Measurements from ENCODE around the gene FOXE3.

Gene FOXE3

GRCh38 chr1:47403321-47403910 lies 12.7 kb upstream of the FOXE3 start:
- TF ChIP-seq FOXA1 (IDR thresholded peaks at IDR 0.05) (no peak), BHLHE40 (IDR thresholded peaks at IDR 0.05; ENCODE audit: borderline replicate concordance) (no peak), SUZ12 (IDR thresholded peaks at IDR 0.05) (no peak), HDGF (IDR thresholded peaks at IDR 0.05; ENCODE audit: borderline replicate concordance) (no peak), ZNF384 (IDR thresholded peaks at IDR 0.05) (no peak), FOXM1 (IDR thresholded peaks at IDR 0.05; ENCODE audit: borderline replicate concordance) (no peak), SP1 (IDR thresholded peaks at IDR 0.05) (no peak), ARNT (IDR thresholded peaks at IDR 0.05) (no peak), NFRKB (IDR thresholded peaks at IDR 0.05) (no peak), FOXK2 (IDR thresholded peaks at IDR 0.05) (no peak), LEF1 (IDR thresholded peaks at IDR 0.05; ENCODE audit: borderline replicate concordance) (no peak), ELF4 (IDR thresholded peaks at IDR 0.05) (no peak), CTBP1 (IDR thresholded peaks at IDR 0.05; ENCODE audit: borderline replicate concordance) (no peak), TARDBP (IDR thresholded peaks at IDR 0.05) (no peak), L3MBTL2 (conservative IDR thresholded peaks at IDR 0.05) (no peak)
- TF ChIP-seq, protein P1, sequence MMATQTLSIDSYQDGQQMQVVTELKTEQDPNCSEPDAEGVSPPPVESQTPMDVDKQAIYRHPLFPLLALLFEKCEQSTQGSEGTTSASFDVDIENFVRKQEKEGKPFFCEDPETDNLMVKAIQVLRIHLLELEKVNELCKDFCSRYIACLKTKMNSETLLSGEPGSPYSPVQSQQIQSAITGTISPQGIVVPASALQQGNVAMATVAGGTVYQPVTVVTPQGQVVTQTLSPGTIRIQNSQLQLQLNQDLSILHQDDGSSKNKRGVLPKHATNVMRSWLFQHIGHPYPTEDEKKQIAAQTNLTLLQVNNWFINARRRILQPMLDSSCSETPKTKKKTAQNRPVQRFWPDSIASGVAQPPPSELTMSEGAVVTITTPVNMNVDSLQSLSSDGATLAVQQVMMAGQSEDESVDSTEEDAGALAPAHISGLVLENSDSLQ (IDR thresholded peaks at IDR 0.05) = no peak
- CTCF ChIA-PET = interaction anchor here (0.6 to 2.0 kb wide), 2 partner anchors 14 to 15 kb away, joined by 3 to 7 read pairs; no protein-coding TSS in a partner anchor
- POLR2A ChIA-PET = no interaction called here
- DNase-seq (ENCODE audit: extremely low spot score) = no peak

- TF ChIP-seq FOXM1 (IDR thresholded peaks at IDR 0.05; ENCODE audit: borderline replicate concordance) = no peak
- TF ChIP-seq, protein P1 (IDR thresholded peaks at IDR 0.05) = no peak
- no peak for TF ChIP-seq ELF4 (IDR thresholded peaks at IDR 0.05)
- no peak for TF ChIP-seq HDGF (IDR thresholded peaks at IDR 0.05; ENCODE audit: borderline replicate concordance)
- no peak for TF ChIP-seq L3MBTL2 (conservative IDR thresholded peaks at IDR 0.05)
- TF ChIP-seq ARNT (IDR thresholded peaks at IDR 0.05) = no peak
- TF ChIP-seq FOXK2 (IDR thresholded peaks at IDR 0.05) = no peak
- no peak for TF ChIP-seq LEF1 (IDR thresholded peaks at IDR 0.05; ENCODE audit: borderline replicate concordance)
- no peak for TF ChIP-seq SP1 (IDR thresholded peaks at IDR 0.05)
- TF ChIP-seq NFRKB (IDR thresholded peaks at IDR 0.05) = no peak
- no peak for TF ChIP-seq SUZ12 (IDR thresholded peaks at IDR 0.05)
- no peak for TF ChIP-seq FOXA1 (IDR thresholded peaks at IDR 0.05)
- TF ChIP-seq ZNF384 (IDR thresholded peaks at IDR 0.05) = no peak
- POLR2A ChIA-PET = no interaction called here
- DNase-seq (ENCODE audit: extremely low spot score) = no peak
- CTCF ChIA-PET = no interaction called here
Measured at GRCh38 chr1:47405697-47406096, 10.4 kb upstream of the FOXE3 start.

DNA sequence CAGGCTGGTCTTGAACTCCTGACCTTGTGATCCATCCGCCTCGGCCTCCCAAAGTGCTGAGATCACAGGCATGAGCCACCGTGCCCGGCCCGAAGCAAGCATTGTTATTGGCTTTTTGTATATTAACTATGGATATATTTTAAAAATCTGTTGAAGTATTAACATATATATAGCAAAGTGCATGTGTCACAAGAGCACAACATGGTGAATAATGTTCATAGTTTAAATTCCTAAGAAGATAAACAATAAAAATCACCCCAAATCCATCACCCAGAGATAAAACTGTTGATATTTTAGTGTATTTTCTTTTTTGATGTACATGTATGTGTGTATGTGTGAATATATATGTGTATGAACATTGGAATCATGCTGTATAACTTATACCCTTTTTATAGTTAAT lies 9.1 kb upstream of the FOXE3 start:
- DNase-seq (ENCODE audit: extremely low spot score) = no peak
- ChIA-PET POLR2A (interaction anchor here (0.6 kb wide), 1 partner anchor 346 kb away, joined by 3 read pairs; no protein-coding TSS in a partner anchor), CTCF (no interaction called here)
- TF ChIP-seq ELF4 (IDR thresholded peaks at IDR 0.05) (no peak), ZNF384 (IDR thresholded peaks at IDR 0.05) (no peak), LEF1 (IDR thresholded peaks at IDR 0.05; ENCODE audit: borderline replicate concordance) (no peak), NFRKB (IDR thresholded peaks at IDR 0.05) (no peak), TARDBP (IDR thresholded peaks at IDR 0.05) (no peak), FOXK2 (IDR thresholded peaks at IDR 0.05) (no peak), L3MBTL2 (conservative IDR thresholded peaks at IDR 0.05) (no peak)
- TF ChIP-seq, protein P1 (IDR thresholded peaks at IDR 0.05) = no peak

GRCh38 chr1:47407481-47407880 lies 8.6 kb upstream of the FOXE3 start:
- ChIA-PET POLR2A (interaction anchor here (0.6 kb wide), 1 partner anchor 345 kb away, joined by 3 read pairs; no protein-coding TSS in a partner anchor), CTCF (interaction anchor here (1.2 kb wide), 1 partner anchor 10 kb away, joined by 3 read pairs; no protein-coding TSS in a partner anchor)
- no peak for DNase-seq (ENCODE audit: extremely low spot score)
- no peak for TF ChIP-seq CTBP1 (IDR thresholded peaks at IDR 0.05; ENCODE audit: borderline replicate concordance)
- TF ChIP-seq SUZ12 (IDR thresholded peaks at IDR 0.05) = no peak
- TF ChIP-seq ELF4 (IDR thresholded peaks at IDR 0.05) = no peak
- no peak for TF ChIP-seq ARNT (IDR thresholded peaks at IDR 0.05)
- TF ChIP-seq HDGF (IDR thresholded peaks at IDR 0.05; ENCODE audit: borderline replicate concordance) = no peak
- TF ChIP-seq SP1 (IDR thresholded peaks at IDR 0.05) = no peak
- TF ChIP-seq LEF1 (IDR thresholded peaks at IDR 0.05; ENCODE audit: borderline replicate concordance) = no peak
- TF ChIP-seq BHLHE40 (IDR thresholded peaks at IDR 0.05; ENCODE audit: borderline replicate concordance) = no peak
- TF ChIP-seq, protein P1 (IDR thresholded peaks at IDR 0.05) = no peak
- no peak for TF ChIP-seq FOXK2 (IDR thresholded peaks at IDR 0.05)
- no peak for TF ChIP-seq FOXA1 (IDR thresholded peaks at IDR 0.05)
- TF ChIP-seq TARDBP (IDR thresholded peaks at IDR 0.05) = no peak

GRCh38 chr1:47409311-47410067 lies 6.6 kb upstream of the FOXE3 start:
- DNase-seq (ENCODE audit: extremely low spot score) = no peak
- ChIA-PET CTCF (interaction anchor here (1.0 to 1.4 kb wide), 4 partner anchors 20 to 317 kb away, joined by 3 to 5 read pairs (median 4); no protein-coding TSS in a partner anchor), POLR2A (no interaction called here)
- TF ChIP-seq LEF1 (IDR thresholded peaks at IDR 0.05; ENCODE audit: borderline replicate concordance) (no peak), ELF4 (IDR thresholded peaks at IDR 0.05) (no peak), L3MBTL2 (conservative IDR thresholded peaks at IDR 0.05) (no peak), ARNT (IDR thresholded peaks at IDR 0.05) (no peak), FOXM1 (IDR thresholded peaks at IDR 0.05; ENCODE audit: borderline replicate concordance) (no peak), ZNF384 (IDR thresholded peaks at IDR 0.05) (no peak)
